ENCODE measurements around the gene CCSER1.

DNA sequence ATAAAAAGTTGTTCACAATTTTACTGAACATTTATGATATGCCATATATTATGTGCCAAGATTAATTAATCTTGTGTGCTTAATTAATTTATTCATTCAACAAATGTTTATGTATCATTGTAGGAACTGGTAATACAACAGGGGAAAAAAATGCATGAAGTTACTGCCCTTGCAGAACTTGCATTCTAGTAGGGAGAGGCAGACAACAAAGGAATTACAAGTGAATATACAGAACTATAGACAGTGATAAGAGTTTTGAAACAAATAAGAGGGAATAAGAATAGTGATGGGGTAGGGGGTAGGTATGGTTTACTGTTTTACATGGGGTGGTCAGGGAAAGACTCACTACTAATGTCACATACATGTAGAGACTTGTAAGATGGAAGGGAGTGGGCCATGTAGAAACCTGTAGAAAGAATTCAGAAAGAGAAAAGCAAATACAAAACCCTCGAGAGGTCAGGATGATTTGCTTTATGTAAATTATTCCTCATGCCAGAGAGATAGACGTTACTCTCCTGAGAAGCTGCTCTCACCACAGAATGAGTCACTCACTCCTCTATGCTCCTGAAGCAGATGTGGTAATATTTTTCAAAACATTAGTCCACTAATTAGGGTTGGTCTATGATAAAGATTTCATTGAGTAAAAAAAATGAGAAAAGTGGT, 1321.6 kb downstream of the CCSER1 start:
- TF ChIP-seq, protein P1, sequence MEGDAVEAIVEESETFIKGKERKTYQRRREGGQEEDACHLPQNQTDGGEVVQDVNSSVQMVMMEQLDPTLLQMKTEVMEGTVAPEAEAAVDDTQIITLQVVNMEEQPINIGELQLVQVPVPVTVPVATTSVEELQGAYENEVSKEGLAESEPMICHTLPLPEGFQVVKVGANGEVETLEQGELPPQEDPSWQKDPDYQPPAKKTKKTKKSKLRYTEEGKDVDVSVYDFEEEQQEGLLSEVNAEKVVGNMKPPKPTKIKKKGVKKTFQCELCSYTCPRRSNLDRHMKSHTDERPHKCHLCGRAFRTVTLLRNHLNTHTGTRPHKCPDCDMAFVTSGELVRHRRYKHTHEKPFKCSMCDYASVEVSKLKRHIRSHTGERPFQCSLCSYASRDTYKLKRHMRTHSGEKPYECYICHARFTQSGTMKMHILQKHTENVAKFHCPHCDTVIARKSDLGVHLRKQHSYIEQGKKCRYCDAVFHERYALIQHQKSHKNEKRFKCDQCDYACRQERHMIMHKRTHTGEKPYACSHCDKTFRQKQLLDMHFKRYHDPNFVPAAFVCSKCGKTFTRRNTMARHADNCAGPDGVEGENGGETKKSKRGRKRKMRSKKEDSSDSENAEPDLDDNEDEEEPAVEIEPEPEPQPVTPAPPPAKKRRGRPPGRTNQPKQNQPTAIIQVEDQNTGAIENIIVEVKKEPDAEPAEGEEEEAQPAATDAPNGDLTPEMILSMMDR (IDR thresholded peaks at IDR 0.05) = no peak
- TF ChIP-seq EP300 (IDR thresholded peaks at IDR 0.05) = no peak
